GM18870 (cell line): Measurements from ENCODE around the gene C20orf204.

Source experiments
- ATAC-seq: cut with Tn5 transposase; IDR thresholded peaks from one replicate; pipeline ENCODE4 v1.9.1; 2021; ENCODE audit warnings: moderate library complexity; ENCODE audit not compliant: unreplicated experiment

The C20orf204 gene

GRCh38 chr20:64055396-64055892 lies 19.5 kb downstream of the C20orf204 start:
- ATAC-seq: no peak

- no peak for ATAC-seq
These were observed 20.1 kb downstream of the C20orf204 start for GRCh38 chr20:64055893-64056638.

DNA sequence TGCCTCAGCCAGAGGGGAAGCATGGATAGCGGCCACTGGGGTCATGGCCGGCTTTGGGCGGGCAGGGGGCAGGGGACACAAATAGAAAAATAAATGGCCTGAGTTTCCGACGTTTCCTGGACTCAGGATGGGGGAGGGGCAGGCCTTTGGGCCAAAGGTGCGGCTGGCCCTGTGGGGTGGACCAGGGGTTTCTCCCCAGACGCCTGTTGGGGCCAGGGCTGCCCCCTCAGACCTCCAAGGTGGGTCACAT lies 20.6 kb downstream of the C20orf204 start:
- ATAC-seq: no peak

DNA sequence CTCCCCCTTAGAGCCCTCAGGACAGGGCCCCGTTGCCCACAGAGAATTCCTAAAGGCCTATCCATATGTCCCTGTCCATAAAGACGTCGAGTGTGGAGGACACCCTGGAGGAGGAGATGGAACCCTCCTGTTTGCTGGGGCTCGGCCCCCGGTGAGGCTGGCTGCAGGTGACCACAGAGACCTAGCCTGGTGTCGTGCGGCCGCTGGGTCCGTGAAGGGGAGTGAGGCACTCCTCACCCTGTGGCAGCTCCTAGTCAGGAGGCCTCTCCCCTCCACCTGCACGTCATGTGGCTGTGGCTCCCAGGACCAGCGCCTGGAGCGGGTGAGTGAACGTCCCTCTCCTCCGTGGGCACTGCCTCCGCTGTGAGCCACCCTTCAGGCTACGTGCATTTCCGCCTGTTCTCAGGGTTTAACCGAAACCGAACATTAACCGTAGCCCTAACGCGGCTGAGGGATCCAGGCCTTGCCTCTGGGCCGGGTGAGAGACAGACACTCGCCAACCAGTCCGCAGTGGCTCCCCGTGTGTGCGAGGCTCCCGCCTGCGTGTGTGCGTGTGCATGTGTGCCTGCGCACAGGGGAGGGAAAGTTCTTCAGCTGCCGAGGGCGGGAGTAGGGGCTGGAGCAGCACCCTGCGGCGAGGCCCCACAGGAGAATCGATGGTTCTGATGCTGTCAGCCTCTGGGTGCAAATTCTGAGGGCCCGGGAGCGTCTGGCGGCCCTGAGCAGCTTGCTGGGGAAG lies 21.1 kb downstream of the C20orf204 start:
- no peak for ATAC-seq

DNA sequence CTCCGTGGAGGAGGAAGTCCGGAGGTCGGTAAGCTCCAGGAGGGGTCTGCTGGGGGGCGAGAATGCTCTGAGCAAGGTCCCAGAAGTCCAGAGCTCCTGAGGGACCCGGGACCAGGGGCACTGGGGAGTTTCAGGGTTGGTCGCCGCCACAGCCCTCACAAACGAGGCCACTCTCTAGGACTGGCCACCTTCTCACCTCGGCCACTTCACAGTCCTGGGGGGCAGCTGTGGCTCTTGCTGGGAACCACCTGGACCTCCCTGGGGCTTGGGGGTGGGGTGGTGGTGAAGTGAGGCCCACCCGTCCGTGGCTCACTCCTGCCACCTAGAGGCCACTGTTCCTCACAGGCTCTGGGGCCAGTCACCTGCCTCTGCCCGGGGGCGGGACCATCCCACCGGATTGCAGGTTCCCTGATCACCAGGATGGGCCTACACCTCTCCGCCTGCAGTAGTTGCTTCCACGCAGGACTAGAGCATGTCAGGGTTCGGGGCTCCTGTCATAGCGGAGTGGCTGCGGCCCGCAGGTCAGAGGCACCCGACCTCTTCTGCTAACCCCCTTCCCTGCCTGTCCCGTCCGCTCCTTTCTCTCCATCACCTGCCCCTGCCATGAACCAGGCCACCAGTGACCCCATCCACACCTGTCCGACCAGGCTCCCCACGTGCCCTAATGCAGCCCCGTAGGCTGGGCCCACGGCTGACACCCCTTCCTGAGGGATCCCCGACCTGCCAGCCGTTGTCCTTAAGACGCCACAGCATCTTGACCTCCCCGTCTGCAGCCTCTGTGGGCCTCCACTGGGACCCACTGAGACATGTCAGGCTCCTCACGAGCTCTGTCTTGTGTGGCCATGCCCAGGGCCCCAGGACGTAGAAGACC lies 21.9 kb downstream of the C20orf204 start:
- no peak for ATAC-seq

DNA sequence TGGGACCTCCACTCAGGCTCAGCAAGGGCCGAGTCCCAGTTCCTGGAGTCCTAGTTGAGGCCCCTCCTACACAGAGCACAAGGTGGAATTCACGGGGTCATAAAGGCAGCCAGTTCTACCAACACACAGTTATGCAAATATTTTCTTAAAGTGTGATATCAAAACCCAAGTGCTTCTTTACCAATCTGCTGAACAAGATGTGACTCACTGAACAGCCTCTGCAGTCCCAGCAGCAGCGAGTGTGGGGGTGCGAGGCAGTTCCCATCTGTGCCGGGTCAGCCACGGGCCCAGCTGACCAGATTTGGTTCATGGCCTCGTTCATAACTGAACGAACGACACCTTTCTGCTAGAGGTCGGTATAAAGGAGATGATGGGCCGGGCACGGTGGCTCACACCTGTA lies 22.6 kb downstream of the C20orf204 start:
- ATAC-seq: no peak

DNA sequence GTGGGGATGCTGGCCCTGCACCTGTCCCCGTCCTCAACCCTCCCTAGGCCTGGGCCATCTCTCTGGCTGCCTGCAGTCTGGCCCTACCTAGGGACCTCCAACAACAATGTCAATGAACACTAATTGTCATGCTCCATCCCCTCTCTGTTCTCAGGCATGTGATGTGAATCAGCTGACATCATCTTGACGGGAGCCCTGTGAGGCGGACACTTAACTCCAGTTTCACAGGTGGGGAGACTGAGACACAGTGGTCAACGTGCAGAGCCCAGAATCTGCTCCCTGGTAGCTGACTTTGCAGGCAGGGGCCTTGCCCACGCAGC lies 26.3 kb downstream of the C20orf204 start:
- ATAC-seq: no peak

DNA sequence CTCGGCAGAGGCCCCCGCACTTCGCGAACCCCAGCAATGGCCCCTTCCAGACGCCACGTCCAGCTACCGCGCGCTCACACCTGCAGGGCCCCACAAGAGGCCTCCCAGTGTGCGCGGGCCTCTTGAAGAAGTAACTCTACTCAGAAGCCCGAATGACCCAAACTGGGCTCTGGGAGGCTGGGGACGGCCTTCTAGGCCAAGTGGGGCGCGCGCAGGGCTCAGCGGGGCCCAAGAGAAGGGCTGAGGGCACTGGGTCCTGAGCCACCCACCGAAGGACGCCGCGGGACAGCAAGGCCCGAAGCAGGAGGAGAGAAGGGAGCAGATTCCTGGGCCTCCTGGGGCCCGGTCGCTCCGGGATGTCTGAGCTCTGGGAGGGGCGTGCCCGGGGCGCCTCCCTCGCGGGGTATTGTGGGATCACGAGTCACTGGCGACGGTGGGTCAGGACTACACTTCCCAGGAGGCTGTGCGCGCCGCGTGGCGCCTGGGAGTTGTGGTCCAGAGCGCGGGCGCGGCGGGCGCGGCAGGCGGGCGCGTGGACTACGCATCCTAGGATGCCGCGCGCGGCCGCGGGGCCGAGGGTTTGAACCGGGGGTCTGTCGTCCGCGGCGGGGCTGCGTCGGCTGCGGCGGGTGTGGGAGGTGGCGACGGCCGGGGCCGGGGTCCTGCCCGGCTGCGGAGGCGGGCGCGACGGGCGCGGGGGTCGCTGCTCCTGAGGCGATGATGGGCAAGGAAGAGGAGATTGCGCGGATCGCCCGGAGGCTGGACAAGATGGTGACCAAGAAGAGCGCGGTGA lies 26.8 kb downstream of the C20orf204 start, which contains the start of gene TCEA2:
TSS of gene TCEA2 (plus strand) at position 603 of the 793 bp plus-strand sequence. CDS start at position 718, 115 bp downstream.
- ATAC-seq: peak; percentile 57

DNA sequence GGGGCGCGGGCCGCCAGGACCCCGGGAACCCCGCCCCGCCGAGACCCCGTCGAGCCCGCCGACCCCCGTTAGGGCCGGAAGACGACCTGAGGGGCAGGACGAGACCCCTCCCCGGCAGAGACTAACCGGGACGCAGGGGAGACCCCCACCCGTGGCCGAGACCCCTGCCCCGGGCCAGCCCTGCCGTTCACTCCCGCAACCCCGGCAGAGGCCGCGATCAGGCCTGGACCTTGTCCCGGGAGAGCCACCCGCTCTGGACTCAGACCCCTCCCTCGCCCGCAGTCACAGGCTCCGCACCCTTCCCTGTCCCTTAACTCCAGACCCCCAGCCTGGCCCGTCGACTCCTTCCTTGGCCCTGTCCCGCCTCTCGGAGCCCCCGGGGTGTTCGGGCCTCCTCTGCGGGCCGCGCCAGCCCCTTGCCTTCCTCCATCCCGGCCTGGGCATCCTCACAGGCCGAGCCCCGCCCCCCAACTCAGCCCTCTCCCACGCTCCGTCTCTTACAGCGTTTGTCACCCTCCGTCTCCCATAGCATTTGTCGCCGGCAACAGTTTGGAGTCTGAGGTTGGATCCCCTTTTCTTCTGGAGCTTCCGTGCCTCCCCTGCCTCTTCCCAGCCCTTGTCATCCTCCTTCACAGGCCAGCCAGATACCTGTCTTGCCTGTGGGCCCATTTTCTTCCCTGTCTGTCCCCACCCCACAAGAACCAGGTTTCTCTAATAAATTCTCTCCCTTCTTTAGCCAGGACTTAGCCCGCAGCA lies 27.6 kb downstream of the C20orf204 start:
- ATAC-seq: no peak

DNA sequence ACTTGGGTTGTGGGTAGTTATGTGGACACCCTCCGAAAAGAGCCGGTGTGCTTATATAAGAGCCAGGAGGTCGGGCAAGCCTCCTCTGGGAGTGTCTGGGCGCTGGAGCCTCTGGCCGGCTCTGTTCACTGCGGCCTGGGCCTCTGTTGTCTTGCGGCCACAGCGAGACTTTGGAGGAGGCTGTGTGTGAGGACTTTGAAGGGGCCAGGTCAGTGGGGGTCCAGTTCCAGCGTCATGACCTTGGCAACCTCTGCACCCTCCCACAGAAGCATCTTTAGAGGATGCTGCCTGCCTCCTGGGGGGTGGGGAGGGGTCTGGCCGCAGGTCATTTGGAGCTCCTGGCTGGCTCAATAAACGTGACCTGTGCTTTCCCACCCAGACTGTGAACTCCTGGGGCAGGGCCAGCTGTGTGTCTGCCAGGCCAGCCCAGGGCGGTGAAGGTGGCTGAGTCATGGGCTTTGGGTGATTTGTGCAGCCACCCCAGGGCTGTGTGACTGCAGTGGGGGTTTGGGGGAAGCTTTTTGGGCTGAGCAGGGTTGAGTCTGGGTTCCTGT lies 28.2 kb downstream of the C20orf204 start:
- no peak for ATAC-seq

DNA sequence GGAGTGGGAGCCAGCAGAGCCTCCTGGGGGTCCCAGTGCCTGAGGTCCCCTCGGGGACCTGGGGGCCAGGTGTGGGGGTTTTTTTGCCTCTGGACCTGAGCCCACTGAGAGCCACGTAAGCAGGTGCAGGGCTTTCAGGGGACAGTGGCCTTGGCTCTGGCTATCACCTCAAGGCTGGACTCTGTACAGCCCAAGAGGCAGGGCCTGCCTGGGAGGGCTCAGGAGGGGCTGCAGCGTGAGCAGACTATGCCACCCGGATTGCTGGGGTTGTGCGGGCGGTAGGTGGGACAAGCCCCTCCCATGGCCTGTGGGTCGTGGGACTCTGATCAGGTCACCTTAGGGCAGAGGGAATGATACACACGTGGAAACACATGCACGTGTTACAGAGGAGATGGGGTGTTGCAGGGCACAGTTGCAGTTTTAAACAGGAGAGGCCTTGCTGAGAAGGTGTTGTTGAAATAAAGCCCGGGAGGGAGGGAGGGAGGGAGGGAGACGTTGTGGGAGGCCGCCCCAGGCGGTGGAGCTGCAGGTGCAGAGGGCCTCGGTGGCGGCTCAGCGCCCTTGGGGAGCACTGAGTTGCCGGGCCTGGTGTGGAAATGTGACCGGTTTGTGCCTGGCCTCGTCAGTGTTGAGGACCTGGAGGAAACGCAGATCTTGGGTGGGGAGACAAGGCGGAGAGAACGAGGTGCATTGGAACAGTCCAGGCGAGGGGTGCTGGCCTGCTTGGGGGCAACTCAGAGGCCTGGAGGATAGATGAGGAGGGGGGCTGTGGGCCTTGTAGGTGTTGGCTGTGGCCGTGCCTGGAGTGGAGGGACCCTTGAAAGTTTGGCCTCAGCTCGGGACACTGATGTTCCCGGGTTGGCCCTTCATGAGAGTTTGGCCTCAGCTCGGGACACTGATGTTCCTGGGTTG lies 29.3 kb downstream of the C20orf204 start:
- no peak for ATAC-seq

GRCh38 chr20:64065974-64066343 lies 30.0 kb downstream of the C20orf204 start:
- peak; percentile 47 for ATAC-seq

DNA sequence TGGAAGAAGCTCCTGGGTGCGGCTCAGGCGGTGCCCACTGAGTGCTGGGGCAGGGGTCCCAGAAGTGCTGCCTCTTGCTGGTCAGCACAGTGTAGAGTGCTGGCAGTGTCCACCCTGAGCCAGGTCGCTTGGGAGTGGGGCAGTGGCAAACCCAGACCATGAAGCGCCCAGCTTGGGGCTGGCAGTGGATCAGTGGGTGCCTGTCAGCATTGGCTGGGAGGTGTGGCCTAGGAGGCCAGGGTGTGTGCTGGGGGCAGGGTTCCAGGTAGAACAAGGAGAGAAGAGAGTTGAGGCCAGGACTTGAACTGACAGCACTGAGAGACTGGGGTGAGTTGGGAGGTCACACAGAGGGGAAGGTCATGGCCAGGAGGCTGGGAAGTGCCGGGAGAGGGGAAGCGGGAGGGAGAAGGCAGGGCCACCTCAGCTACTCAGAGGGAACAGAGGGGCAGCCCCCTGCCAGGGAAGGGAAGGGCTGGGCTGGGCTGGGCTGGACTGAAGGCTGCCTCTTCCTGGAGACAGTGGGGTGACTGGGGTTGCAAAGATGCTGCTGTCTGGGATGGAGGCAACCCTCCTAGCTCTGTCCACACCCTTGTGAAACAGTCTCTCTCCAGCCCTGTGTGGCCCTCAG lies 31.1 kb downstream of the C20orf204 start:
- ATAC-seq: no peak

DNA sequence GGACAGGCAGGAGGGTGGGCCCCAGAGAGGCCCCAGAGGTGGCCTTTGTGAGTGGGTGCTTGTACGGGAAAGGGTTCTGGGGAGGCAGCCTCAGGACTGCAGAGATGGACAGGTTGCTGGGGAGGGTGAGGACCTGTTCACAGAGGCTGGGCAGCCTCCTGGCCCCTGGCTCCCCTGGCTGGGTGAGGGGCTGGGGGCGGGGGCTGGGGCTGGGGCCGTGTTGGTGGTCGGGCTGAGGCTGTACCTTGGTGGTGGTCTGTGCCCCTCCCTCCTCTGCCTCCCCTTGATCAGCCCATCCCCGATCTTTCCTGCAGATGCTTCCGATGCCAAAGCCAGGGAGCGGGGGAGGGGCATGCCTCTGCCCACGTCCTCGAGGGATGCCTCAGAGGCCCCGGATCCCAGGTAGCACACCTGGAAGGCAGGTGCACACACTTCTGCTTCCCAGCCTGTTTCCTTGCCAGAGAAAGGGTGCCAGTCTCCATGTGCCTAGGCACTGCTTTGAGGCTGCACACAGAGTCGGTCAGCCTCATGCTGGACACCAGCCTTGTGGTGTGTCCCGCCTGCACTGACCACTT lies 31.8 kb downstream of the C20orf204 start:
- no peak for ATAC-seq

DNA sequence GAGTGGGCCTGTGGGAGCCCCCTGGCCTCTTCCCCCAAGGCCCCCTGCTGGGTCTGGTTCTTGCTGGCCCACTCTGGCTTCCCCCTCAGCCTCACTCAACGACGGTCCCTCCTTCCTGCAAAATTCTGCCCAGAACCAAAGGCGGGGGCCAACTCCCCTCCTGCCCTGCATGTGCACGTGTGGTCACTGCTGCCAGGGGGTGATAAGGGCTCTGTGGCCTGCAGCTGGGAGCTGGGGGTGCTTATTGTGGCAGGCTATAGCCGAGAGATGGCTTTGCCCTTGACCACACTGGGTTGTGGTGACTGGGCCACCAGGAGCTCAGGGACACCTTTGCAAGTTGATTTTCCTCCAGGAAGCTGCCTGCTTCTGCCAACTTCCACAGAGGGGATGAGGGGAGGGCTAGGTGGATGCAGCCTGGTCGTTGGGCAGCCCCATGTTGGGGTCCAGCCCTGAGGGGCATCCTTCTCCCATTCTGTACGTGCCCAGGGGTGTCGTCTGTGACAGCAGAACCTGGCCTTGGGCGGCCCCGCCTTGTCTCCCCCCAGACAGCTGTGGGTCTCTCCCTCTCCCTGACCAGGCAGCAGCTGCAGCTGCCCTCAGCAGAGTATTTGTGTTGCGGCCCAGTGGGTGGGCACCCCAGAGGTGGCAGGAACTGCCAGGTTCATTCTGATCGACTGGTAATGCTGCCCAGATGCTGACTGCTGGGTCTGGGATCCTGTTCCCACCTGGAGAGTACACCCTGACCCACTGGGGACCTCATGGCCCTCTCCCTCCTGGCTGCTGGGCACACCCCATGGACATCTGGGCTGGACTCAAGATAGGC lies 32.6 kb downstream of the C20orf204 start:
- ATAC-seq: no peak

- ATAC-seq: no peak
These were observed 33.2 kb downstream of the C20orf204 start for GRCh38 chr20:64069209-64069613.

GRCh38 chr20:64069614-64070243 lies 33.7 kb downstream of the C20orf204 start:
- no peak for ATAC-seq
